Thymus (tissue), 11 donors: ENCODE measurements around the gene NEURL3. TPM values are rescaled to one million over a fixed set of nuclear protein-coding genes. Genes with fewer than 3 reads are reported as not detected.

Experiments
- DNase-seq, 9 donors: peaks; one replicate each; pipeline ENCODE4 v3.0.0-alpha.2; 2013; ENCODE audit warnings: low spot score in 9 of 9, low read depth in 6 of 9, missing footprints in 1 of 9
- H3K27ac ChIP-seq, 2 donors: one replicate each; pipeline ENCODE4 v1.5.1; 2013; ENCODE audit warnings: control low read depth in 1 of 2, low read depth in 1 of 2, low read length in 1 of 2, mild to moderate bottlenecking in 1 of 2, moderate library complexity in 1 of 2
- H3K27me3 ChIP-seq, 2 donors: one replicate each; pipeline ENCODE4 v1.5.1; 2013; ENCODE audit warnings: low read length in 1 of 2; ENCODE audit not compliant: control insufficient read depth in 2 of 2, insufficient read depth in 1 of 2
- H3K36me3 ChIP-seq, 2 donors: one replicate each; pipeline ENCODE4 v1.5.1; 2013; ENCODE audit warnings: low read length in 1 of 2, mild to moderate bottlenecking in 1 of 2, moderate library complexity in 1 of 2; ENCODE audit not compliant: control insufficient read depth in 2 of 2, insufficient read depth in 2 of 2
- H3K4me1 ChIP-seq, 2 donors: one replicate each; pipeline ENCODE4 v1.5.1; 2013; ENCODE audit warnings: low read length in 2 of 2; ENCODE audit not compliant: control insufficient read depth in 2 of 2, insufficient read depth in 2 of 2
- H3K4me3 ChIP-seq, 2 donors: one replicate each; pipeline ENCODE4 v1.5.1; 2013; ENCODE audit warnings: low read length in 2 of 2, control low read depth in 1 of 2, mild to moderate bottlenecking in 1 of 2
- H3K9me3 ChIP-seq, 2 donors: one replicate each; pipeline ENCODE4 v1.5.1; 2013; ENCODE audit warnings: low read length in 1 of 2, mild to moderate bottlenecking in 1 of 2; ENCODE audit not compliant: control insufficient read depth in 2 of 2, insufficient read depth in 1 of 2
- WGBS: extraction: QIAGEN DNeasy Blood & Tissue Kit; methylation state at CpG from one replicate; pipeline ENCODE4 v1.1.7; 2013; 5-methylcytosine and 5-hydroxymethylcytosine counted together
- polyA plus RNA-seq: library from polyadenylated mRNA; stranded (reverse); fragments of 200-250 nt; gene quantifications from one replicate; pipeline ENCODE4 v1.2.3, GENCODE V29; 2013
- total RNA-seq: library from RNA; stranded (reverse); fragments of 120-200 nt; gene quantifications from one replicate; pipeline ENCODE4 v1.2.4, GENCODE V29; 2013
- donor health status: healthy.

The NEURL3 gene
- total and polyA plus RNA-seq, 2 donors, result 1.8 to 9.0 TPM

DNA sequence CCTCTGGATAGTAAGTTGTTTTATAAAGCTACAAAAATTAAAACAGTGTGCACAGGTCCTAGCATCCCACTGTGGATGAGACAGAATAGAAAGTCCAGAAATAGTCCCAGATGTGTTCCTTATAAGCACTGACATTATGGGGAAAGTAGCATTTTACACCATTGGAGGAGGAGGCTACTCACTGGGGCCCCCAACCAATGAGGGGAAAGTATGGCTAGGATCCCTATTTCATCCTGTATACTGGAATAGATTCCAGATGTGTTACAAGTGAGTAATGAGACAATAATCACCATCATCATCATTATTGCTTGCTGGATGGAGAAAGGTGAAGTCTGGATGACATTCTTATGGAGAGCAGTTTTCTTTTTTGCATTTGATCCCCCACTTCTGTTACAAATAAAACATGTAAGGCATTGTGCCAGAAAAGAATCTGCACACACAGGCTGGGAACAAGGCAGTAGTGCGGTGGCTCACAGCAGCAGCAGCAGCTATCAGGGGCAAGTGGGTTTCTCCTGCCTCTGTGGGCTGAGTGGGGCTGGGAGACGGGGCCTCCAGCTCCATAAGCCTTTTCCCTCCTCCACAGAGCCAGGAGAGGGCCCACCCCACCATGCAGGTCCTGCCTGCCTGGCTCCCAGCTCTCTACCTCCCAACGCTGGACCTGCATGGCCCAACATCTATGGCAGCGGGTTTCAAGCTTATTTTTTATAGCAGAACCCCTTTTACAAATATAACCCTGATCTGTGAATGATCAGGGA lies 36.4 kb upstream of the NEURL3 start:
- Histone ChIP-seq H3K9me3 (no peaks in the 10 kb centered on the region), H3K27me3 (peaks cover 0 to 2% of the 10 kb centered on the region in 2 donors), H3K4me1 (peaks cover 31 to 33% of the 10 kb centered on the region in 2 donors), H3K4me3 (no peak overlapping the region), H3K36me3 (peaks cover 12 to 31% of the 10 kb centered on the region in 2 donors), H3K27ac (no peak overlapping the region)
- no peak for DNase-seq
- 98% methylated on average over 4 of the region's 4 CpGs for WGBS

DNA sequence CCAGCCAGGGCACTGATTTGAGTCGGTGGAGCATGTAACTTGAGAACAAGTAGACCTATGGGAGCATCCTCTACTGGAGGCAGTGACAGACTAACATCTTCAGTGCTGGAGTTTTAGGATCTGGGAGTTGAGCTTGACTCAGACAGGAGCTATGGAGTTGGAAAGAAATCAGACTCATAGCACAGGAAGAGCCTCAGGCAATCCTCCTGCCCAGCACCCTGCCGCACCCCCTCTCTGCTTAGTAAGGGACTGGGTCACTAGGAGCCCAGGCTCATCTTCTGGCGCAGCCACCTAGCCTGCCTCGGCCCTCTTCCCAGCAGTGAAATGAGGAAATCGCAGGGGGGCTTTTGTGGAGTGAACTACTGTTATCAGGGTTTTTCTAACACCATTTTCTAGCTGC lies 35.0 kb upstream of the NEURL3 start:
- H3K4me1 ChIP-seq, result peaks cover 29 to 36% of the 10 kb centered on the region in 2 donors
- WGBS, result 96% methylated on average over 5 of the region's 5 CpGs
- H3K9me3 ChIP-seq, result no peaks in the 10 kb centered on the region
- peaks cover 0 to 2% of the 10 kb centered on the region in 2 donors for H3K27me3 ChIP-seq
- no peak for DNase-seq
- no peak overlapping the region for H3K27ac ChIP-seq
- H3K36me3 ChIP-seq, result peaks cover 12 to 27% of the 10 kb centered on the region in 2 donors
- no peak overlapping the region for H3K4me3 ChIP-seq

DNA sequence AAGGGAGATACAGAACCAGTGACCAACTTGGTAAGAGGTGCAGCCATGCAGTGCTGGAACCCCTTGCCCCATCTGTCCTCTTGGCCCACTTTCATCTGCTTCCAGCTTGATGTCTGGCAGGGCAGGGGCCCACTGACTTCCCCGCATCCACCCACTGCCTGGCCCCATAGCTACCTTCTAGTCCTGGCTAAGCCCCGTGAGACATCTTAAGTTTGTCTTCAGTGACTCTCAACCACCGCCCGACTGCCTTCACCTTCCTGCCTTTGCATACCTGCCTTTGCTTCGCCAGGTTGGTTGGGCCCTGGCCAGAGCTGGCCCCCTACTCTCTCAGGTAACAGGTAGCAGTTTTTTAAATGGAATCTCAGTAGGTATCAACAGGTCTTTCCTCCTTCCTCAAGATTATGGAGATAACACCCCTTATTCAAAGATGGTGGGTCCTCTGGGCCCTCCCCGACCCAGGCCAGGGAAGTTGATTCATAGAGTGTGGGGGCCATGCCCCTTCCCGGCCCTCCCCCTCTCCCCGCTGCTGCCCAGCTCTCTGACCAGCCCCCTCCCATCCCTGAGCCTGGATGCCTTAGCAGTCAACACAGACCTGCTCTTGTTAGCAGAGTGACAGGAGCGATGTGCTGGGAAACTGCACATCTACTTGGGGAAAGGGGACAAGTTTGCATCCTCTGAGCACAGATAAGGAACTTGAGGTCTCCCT lies 34.2 kb upstream of the NEURL3 start:
- H3K27me3 ChIP-seq, result peaks cover 0 to 2% of the 10 kb centered on the region in 2 donors
- peaks cover 29 to 38% of the 10 kb centered on the region in 2 donors for H3K4me1 ChIP-seq
- no peak for DNase-seq
- no peaks in the 10 kb centered on the region for H3K9me3 ChIP-seq
- H3K27ac ChIP-seq, result peak overlapping the region; percentile 32 to 70
- H3K4me3 ChIP-seq, result peak overlapping the region; percentile 74 to 93
- 81% methylated on average over 9 of the region's 9 CpGs for WGBS
- H3K36me3 ChIP-seq, result peaks cover 12 to 27% of the 10 kb centered on the region in 2 donors

DNA sequence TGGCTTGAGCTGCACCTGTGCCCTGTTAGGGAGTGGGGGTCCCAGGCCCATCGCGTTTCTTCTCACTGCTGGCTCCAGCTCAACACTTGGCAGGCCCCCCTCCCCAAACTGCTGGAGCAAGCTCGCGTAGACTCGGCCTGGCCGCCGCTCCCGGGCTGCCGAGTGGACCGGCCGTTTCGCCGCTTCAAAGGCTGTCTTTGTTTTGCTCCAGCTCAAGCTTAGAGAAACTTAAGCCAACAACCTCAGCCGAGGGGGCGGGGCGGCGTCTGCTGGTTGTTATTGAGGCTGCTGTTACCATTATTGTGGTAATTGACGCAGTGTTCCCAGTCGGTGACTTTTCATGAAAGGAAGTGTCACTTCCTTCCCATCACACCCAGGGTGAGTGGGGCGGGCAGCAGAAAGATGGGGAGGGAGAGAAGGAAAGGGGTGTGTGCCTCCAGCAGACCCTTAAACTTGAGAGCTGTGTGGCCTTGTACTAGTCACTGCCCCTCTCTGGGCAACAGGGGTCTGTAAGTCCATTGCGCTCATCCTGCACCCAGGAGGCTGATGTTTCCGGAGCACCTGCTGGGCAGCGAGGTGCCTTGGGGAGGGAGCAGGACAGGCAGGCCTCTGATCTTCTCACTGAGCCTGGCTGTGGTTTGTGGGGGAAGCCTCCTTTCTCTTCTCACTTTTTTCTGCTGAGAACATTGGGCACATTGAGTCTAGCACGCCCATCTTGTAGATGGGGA lies 33.5 kb upstream of the NEURL3 start:
- Histone ChIP-seq H3K4me3 (peak overlapping the region; percentile 74 to 93), H3K9me3 (no peaks in the 10 kb centered on the region), H3K4me1 (peaks cover 29 to 43% of the 10 kb centered on the region in 2 donors), H3K36me3 (peaks cover 12 to 21% of the 10 kb centered on the region in 2 donors), H3K27me3 (peaks cover 0 to 2% of the 10 kb centered on the region in 2 donors), H3K27ac (peak overlapping the region; percentile 75 to 97)
- DNase-seq, result peak in 7 of 9 donors; percentile 30 to 82 (median 54)
- 2% methylated on average over 24 of the region's 24 CpGs for WGBS

DNA sequence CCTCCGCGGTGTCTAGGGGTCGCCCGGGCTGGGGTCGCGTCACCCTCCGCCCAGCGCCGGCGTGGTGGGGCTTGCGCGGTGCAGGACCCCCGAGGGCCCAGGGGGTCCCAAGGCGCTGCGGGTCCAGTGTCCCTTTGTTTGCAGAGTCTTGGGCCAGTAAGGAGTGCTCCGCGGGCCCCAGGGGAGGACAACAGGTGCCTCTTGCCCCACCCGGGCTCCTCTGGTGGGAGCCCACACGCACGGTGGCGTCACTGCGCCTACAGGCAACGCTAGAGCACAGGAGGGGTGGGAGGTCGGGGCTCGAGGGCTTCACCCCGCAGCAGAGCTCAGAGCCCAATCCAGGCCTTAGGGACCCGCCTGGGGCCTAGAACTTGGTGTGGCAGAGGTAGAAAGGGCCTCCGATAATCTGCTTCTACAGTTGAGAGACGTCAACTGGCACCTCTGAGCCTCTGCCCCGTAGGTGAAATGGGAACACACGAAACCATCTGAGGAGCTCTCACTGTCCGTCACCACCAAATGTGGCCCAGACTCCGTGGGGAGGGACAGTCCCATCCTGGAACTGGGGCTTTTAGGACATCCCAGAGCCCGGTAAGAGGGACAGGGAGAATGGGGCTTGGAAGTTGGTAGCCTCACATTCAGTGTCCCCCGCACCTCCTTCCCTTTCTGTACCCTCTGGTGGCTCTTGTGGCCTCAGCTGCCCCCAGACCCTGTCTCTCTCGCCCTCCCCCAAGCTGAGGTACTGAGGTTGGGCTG lies 32.8 kb upstream of the NEURL3 start:
- peaks cover 5 to 18% of the 10 kb centered on the region in 2 donors for H3K36me3 ChIP-seq
- peak overlapping the region; percentile 75 to 97 for H3K27ac ChIP-seq
- no peaks in the 10 kb centered on the region for H3K9me3 ChIP-seq
- 5% methylated on average over 36 of the region's 36 CpGs for WGBS
- peaks cover 29 to 47% of the 10 kb centered on the region in 2 donors for H3K4me1 ChIP-seq
- peak overlapping the region; percentile 74 to 93 for H3K4me3 ChIP-seq
- peaks cover 0 to 2% of the 10 kb centered on the region in 2 donors for H3K27me3 ChIP-seq
- peak in 5 of 9 donors; percentile 27 to 71 (median 49) for DNase-seq

DNA sequence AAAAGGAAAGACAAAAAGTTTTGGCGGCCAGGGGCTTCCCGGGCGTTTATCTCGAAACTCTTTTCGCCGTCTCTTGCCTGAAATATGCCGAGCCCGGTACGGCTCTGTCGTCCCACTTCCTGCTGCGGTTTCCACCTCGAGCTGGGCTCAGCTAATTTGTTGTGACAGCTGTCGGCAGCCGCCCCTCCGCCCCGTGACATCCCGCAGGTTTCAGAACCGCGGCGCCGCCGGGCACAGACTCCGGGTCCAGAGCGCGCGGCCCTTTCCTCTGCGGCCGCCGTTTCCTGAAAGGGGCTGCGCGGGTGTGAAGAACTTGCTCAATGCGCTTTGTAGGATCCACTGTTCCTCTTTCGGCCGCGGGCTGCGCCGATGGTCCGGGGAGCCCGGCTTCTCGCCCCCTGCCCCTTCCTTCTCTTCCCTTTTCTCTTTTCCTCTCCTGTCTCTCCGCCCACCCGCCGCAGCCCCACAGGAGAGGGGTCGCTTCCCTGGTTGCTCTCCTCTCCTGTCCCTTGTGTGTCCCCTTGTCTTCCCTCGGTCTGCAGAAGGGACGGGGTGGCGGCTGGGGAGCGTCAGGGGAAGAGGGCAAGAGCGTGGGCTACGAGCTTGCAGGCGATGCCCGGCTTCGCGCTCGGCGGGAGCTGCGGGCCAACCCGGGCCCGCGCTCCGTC lies 32.0 kb upstream of the NEURL3 start:
- peaks cover 32 to 54% of the 10 kb centered on the region in 2 donors for H3K4me1 ChIP-seq
- WGBS, result under 1% methylated on average over 61 of the region's 61 CpGs
- H3K27me3 ChIP-seq, result peaks cover 0 to 2% of the 10 kb centered on the region in 2 donors
- H3K4me3 ChIP-seq, result peak overlapping the region; percentile 74 to 93
- no peaks in the 10 kb centered on the region for H3K9me3 ChIP-seq
- peaks cover 0 to 13% of the 10 kb centered on the region in 2 donors for H3K36me3 ChIP-seq
- peak; percentile 71 to 94 (median 82) for DNase-seq
- peak overlapping the region; percentile 90 to 97 for H3K27ac ChIP-seq

DNA sequence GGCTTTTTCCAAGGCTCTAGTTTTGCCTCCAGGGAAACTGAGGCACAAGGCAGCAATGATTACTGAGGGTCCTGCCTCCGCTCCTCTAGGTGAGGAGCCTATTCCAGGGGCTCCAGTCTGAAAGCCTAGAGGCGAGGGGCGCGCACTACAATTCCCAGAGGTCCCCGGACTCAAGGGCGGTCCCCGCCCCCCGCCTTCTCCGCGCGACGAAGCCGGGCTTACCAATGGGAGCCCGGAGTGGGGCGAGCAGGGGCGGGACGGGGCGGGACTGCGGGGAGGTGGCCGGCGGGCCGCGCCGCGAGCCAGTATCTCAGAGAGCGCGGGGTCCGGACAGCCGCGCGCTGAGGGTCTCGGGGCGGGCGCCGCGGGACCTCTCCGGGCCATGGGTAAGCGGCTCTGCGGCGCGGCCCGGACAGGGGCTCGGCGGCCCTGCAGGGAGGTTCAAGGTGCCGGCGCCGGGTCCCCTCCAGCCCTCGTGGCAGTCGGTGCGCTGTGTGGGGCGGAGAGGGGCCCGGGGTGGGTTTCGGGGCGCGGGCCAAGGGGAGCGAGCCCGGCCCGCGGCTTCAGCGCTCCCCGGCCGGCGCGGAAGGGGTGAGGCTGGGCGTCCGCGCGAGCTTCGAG lies 31.4 kb upstream of the NEURL3 start, which contains the start of gene ARID5A:
ARID5A (plus strand) TSS at position 308 of the 621 bp plus-strand sequence; CDS start at position 383, 75 bp downstream.
- WGBS, result 1% methylated on average over 69 of the region's 69 CpGs
- peaks cover 37 to 60% of the 10 kb centered on the region in 2 donors for H3K4me1 ChIP-seq

More for the DNA sequence above, 31.4 kb upstream of the NEURL3 start, which contains the start of gene ARID5A:
- H3K36me3 ChIP-seq, result peaks cover 0 to 9% of the 10 kb centered on the region in 2 donors
- H3K4me3 ChIP-seq, result peak within 1 kb of the TSS; percentile 74 to 93
- DNase-seq, result peak; percentile 64 to 95 (median 87)
- H3K27ac ChIP-seq, result peak within 1 kb of the TSS; percentile 90 to 97
- H3K9me3 ChIP-seq, result no peaks in the 10 kb centered on the region
- H3K27me3 ChIP-seq, result peaks cover 0 to 2% of the 10 kb centered on the region in 2 donors
